GM18519 (cell line): ENCODE results near the gene PDLIM7.

Experiments
- ATAC-seq: cut with Tn5 transposase; IDR thresholded peaks from one replicate; pipeline ENCODE4 v1.9.1; 2021; ENCODE audit warnings: mild to moderate bottlenecking, moderate library complexity; ENCODE audit not compliant: unreplicated experiment, low FRiP score

PDLIM7 gene

GRCh38 chr5:177476531-177477233 is 20.7 kb downstream of the PDLIM7 start:
- no peak for ATAC-seq

GRCh38 chr5:177475563-177476427 is 21.6 kb downstream of the PDLIM7 start:
- ATAC-seq = no peak

- no peak for ATAC-seq
Measured at GRCh38 chr5:177474846-177475562, 22.4 kb downstream of the PDLIM7 start.

GRCh38 chr5:177474002-177474476 is 23.4 kb downstream of the PDLIM7 start:
- no peak for ATAC-seq

GRCh38 chr5:177473443-177474001 is 23.9 kb downstream of the PDLIM7 start, which contains the start of gene DBN1:
TSS of gene DBN1 (minus strand) at chr5:177473634. CDS start at chr5:177473521, 113 bp downstream.
- ATAC-seq = no peak

GRCh38 chr5:177472460-177473442 is 24.7 kb downstream of the PDLIM7 start:
- ATAC-seq = no peak

- ATAC-seq = no peak
Measured at GRCh38 chr5:177471610-177472356, 25.6 kb downstream of the PDLIM7 start.

- ATAC-seq = no peak
Measured at GRCh38 chr5:177470759-177471536, 26.5 kb downstream of the PDLIM7 start.

GRCh38 chr5:177469750-177470525 is 27.5 kb downstream of the PDLIM7 start:
- no peak for ATAC-seq

GRCh38 chr5:177468685-177469628 is 28.4 kb downstream of the PDLIM7 start:
- no peak for ATAC-seq

GRCh38 chr5:177468329-177468684 is 29.1 kb downstream of the PDLIM7 start:
- ATAC-seq = no peak

GRCh38 chr5:177467436-177467835 is 30.0 kb downstream of the PDLIM7 start:
- no peak for ATAC-seq

GRCh38 chr5:177466861-177467260 is 30.5 kb downstream of the PDLIM7 start:
- no peak for ATAC-seq

GRCh38 chr5:177465044-177465443 is 32.4 kb downstream of the PDLIM7 start:
- no peak for ATAC-seq

- no peak for ATAC-seq
Measured at GRCh38 chr5:177462021-177462670, 35.3 kb downstream of the PDLIM7 start.
